AG04449 (cell line): ENCODE results near the gene FOXF1.

Experiments used
- CTCF ChIA-PET: fragments of 350-600 bp; formaldehyde crosslinking; extraction: SDS; loops from one replicate; lab custom pipeline; 2021; ENCODE audit warnings: antibody characterized with exemption; lab: Yijun Ruan, JAX
- POLR2A ChIA-PET: fragments of 400-600, 350-600 bp; formaldehyde crosslinking; extraction: SDS; loops from one replicate; lab custom pipeline; 2020; ENCODE audit warnings: antibody characterized with exemption, inconsistent platforms; lab: Yijun Ruan, JAX
- DNase-seq: peaks from one replicate; pipeline ENCODE4 v3.0.0-alpha.2; 2010; ENCODE audit warnings: low read depth, low spot score
- H3K4me3 ChIP-seq: 2 replicates; pipeline ENCODE4 v1.5.1; 2011; ENCODE audit warnings: low read depth, mild to moderate bottlenecking, control low read depth, low read length
- TF ChIP-seq, protein P1 (sequence below): IDR thresholded peaks from one replicate; pipeline ENCODE4 v1.5.1; 2011; ENCODE audit warnings: mild to moderate bottlenecking, moderate library complexity, low read length, control low read depth, inconsistent platforms; ENCODE audit not compliant: insufficient read depth; ENCODE audit errors: missing control alignments

The FOXF1 gene

GRCh38 chr16:86494039-86494564 is 16.2 kb upstream of the FOXF1 start:
- CTCF ChIA-PET, result interaction anchor here (1.0 to 1.4 kb wide), 2 partner anchors 17 to 23 kb away, joined by 3 read pairs; no protein-coding TSS in a partner anchor
- DNase-seq, result no peak
- TF ChIP-seq, protein P1, sequence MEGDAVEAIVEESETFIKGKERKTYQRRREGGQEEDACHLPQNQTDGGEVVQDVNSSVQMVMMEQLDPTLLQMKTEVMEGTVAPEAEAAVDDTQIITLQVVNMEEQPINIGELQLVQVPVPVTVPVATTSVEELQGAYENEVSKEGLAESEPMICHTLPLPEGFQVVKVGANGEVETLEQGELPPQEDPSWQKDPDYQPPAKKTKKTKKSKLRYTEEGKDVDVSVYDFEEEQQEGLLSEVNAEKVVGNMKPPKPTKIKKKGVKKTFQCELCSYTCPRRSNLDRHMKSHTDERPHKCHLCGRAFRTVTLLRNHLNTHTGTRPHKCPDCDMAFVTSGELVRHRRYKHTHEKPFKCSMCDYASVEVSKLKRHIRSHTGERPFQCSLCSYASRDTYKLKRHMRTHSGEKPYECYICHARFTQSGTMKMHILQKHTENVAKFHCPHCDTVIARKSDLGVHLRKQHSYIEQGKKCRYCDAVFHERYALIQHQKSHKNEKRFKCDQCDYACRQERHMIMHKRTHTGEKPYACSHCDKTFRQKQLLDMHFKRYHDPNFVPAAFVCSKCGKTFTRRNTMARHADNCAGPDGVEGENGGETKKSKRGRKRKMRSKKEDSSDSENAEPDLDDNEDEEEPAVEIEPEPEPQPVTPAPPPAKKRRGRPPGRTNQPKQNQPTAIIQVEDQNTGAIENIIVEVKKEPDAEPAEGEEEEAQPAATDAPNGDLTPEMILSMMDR, result no peak
- POLR2A ChIA-PET, result no interaction called here
- H3K4me3 ChIP-seq, result no peak overlapping the region

GRCh38 chr16:86494565-86495356 is 15.6 kb upstream of the FOXF1 start:
- CTCF ChIA-PET, result interaction anchor here (0.9 to 1.0 kb wide), 2 partner anchors 21 to 22 kb away, joined by 3 read pairs; no protein-coding TSS in a partner anchor
- H3K4me3 ChIP-seq, result no peak overlapping the region
- DNase-seq, result no peak
- POLR2A ChIA-PET, result no interaction called here
- TF ChIP-seq, protein P1, result no peak

DNA sequence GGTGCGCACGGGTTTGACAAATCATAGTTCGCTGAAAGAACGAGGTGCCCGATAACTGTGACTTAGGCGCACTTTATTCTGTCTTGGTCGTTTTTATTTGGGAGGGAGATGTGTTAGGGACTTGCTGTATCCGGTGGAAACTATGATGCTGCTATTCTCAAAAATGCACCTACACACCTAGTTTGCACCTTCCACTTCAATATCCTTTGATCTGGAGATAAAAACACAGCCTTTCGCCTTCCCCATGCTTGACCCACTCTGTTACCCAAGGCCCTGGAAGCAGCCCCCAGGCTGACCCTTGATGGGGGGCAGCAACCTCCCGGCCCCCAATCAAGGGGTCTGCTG is 15.0 kb upstream of the FOXF1 start:
- ChIA-PET POLR2A (no interaction called here), CTCF (interaction anchor here (0.9 kb wide), 1 partner anchor 21 kb away, joined by 3 read pairs; no protein-coding TSS in a partner anchor)
- TF ChIP-seq, protein P1, result no peak
- H3K4me3 ChIP-seq, result no peak overlapping the region
- no peak for DNase-seq

- no peak overlapping the region for H3K4me3 ChIP-seq
- ChIA-PET CTCF (no interaction called here), POLR2A (no interaction called here)
- DNase-seq, result no peak
- TF ChIP-seq, protein P1, result no peak
These were observed 14.5 kb upstream of the FOXF1 start for GRCh38 chr16:86495756-86496261.

- DNase-seq, result no peak
- TF ChIP-seq, protein P1, result no peak
- H3K4me3 ChIP-seq, result no peak overlapping the region
- ChIA-PET CTCF (interaction anchor here (0.7 kb wide), 1 partner anchor 21 kb away, joined by 3 read pairs; no protein-coding TSS in a partner anchor), POLR2A (no interaction called here)
These were observed 13.9 kb upstream of the FOXF1 start for GRCh38 chr16:86496262-86496928.

- no peak for DNase-seq
- ChIA-PET POLR2A (no interaction called here), CTCF (interaction anchor here (0.7 to 1.8 kb wide), 2 partner anchors 20 to 21 kb away, joined by 3 to 4 read pairs; no protein-coding TSS in a partner anchor)
- TF ChIP-seq, protein P1, result no peak
- no peak overlapping the region for H3K4me3 ChIP-seq
These were observed 13.3 kb upstream of the FOXF1 start for GRCh38 chr16:86496929-86497461.
